ENCODE data around the gene MAP4K4.
"Not testable (repeated sequence)": the region's sequence is repeated elsewhere in the genome, so short reads cannot be mapped to it uniquely, and the experiment has no call there.

Gene MAP4K4

DNA sequence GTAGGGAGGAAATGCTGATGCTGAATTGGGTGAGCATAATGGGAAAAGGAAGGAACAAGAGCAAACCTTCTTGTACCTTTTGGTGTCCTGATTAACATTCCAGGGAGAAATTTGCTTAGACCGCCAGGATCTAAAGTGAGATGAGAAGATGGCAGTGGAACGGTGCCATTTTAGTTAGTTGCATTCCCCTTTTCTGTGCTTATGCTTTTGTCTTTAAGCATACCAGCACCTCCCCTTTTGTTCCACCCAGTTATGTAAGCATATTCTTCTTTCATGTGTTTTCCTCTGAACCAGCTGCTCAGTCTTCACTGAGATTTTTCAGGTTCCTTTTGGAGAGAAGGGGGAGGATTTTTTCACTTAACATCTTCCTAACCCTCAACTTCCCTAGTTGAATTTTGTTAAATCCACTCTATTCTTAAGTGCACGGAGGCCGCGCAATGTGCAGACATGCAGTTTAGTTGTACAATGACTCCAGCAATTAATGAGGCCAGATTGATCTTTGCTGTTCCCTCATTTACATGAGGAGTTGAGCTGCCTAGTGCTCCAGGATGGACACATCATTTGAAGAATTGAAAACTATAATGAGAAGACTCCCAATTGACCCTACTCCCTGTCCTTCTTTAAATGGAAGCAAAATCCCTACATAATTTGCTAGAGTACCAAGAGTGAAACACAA, 73.9 kb downstream of the MAP4K4 start:
- TF ChIP-seq, protein P1, sequence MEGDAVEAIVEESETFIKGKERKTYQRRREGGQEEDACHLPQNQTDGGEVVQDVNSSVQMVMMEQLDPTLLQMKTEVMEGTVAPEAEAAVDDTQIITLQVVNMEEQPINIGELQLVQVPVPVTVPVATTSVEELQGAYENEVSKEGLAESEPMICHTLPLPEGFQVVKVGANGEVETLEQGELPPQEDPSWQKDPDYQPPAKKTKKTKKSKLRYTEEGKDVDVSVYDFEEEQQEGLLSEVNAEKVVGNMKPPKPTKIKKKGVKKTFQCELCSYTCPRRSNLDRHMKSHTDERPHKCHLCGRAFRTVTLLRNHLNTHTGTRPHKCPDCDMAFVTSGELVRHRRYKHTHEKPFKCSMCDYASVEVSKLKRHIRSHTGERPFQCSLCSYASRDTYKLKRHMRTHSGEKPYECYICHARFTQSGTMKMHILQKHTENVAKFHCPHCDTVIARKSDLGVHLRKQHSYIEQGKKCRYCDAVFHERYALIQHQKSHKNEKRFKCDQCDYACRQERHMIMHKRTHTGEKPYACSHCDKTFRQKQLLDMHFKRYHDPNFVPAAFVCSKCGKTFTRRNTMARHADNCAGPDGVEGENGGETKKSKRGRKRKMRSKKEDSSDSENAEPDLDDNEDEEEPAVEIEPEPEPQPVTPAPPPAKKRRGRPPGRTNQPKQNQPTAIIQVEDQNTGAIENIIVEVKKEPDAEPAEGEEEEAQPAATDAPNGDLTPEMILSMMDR (conservative IDR thresholded peaks at IDR 0.05; ENCODE audit: control insufficient read depth, insufficient read depth, low read depth, low read length) = no peak
- H3K4me3 ChIP-seq (ENCODE audit: control insufficient read depth, low read depth, low read length) = no peak overlapping the region
- no peak for DNase-seq (ENCODE audit: low read depth)

DNA sequence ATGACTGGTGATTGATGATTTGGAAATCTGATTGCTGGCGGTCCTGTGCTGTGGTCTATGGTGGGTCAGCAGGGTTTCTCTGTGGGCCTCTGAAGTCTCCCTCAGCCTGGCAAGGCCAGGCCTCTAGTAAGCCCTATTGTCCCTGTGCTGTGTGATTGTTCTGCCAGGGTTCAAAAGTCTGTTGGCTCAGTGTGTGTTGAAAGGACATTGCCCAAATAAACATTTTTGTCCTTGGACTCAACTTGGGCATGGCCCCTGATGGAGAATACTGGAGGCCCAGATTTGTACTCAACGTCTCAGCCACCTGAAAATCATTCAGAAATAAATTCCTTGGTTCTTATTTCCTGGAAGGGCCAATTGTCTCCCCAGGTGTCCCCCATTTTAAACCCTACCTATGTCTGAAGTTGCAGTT, 74.4 kb downstream of the MAP4K4 start:
- TF ChIP-seq, protein P1 (conservative IDR thresholded peaks at IDR 0.05; ENCODE audit: control insufficient read depth, insufficient read depth, low read depth, low read length) = no peak
- no peak overlapping the region for H3K4me3 ChIP-seq (ENCODE audit: control insufficient read depth, low read depth, low read length)
- DNase-seq (ENCODE audit: low read depth) = no peak

DNA sequence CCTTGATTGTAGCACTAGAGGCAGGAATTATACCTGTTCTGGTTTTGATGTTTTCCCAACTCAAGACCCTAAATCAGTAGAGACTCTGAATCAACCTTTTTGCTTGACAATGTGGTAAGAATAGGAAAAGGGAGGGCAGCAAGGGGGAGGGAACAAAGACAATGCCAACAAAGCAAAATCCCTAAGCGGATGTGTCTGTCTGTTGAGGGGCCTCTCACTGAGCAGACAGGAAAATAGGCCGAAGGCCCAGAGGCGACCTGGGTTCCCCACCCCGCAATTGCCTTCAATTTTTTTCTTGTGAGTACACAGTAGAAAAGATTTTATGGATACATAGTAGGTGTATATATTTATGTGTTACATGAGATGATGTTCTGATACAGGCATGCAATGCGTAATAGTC, 75.6 kb downstream of the MAP4K4 start:
- H3K4me3 ChIP-seq (ENCODE audit: control insufficient read depth, low read depth, low read length) = no peak overlapping the region
- DNase-seq (ENCODE audit: low read depth) = no peak
- TF ChIP-seq, protein P1 (conservative IDR thresholded peaks at IDR 0.05; ENCODE audit: control insufficient read depth, insufficient read depth, low read depth, low read length) = no peak

DNA sequence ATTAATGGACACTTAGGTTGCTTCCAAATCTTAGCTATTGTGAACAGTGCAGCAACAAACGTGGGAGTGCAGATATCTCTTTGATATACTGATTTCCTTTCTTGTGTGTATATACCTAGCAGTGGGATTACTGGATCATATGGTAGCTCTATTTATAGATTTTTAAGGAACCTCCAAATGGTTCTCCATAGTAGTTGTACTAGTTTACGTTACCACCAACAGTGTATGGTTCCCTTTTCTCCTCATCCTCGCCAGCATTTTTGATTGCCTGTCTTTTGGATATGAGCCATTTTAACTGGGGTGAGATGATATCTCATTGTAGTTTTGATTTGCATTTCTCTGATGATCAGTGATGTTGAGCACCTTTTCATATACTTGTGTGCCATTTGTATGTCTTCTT, 76.5 kb downstream of the MAP4K4 start:
- not testable (repeated sequence) for DNase-seq (ENCODE audit: low read depth); H3K4me3 ChIP-seq (ENCODE audit: control insufficient read depth, low read depth, low read length)

DNA sequence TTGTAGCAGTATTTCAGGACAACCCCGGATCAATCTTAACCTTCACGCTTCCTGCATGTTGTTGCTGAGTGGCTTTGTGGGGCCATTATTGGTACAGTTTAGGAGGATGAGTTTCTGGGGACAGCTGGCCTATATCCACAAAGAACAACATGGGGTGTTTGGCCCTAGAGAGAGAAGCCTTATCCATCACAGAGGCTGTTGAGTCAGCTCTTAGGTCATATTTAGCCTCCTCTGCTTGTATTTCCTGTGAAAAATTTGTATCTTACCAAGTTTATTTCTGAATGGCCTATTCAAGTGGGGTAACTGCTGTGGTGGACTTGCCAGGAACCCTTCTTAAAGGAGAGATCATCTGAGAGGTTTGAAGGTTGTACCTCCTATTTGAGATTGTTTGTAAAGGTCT, 77.6 kb downstream of the MAP4K4 start:
- DNase-seq (ENCODE audit: low read depth) = peak; percentile 55
- TF ChIP-seq, protein P1 (conservative IDR thresholded peaks at IDR 0.05; ENCODE audit: control insufficient read depth, insufficient read depth, low read depth, low read length) = no peak
- no peak overlapping the region for H3K4me3 ChIP-seq (ENCODE audit: control insufficient read depth, low read depth, low read length)

DNA sequence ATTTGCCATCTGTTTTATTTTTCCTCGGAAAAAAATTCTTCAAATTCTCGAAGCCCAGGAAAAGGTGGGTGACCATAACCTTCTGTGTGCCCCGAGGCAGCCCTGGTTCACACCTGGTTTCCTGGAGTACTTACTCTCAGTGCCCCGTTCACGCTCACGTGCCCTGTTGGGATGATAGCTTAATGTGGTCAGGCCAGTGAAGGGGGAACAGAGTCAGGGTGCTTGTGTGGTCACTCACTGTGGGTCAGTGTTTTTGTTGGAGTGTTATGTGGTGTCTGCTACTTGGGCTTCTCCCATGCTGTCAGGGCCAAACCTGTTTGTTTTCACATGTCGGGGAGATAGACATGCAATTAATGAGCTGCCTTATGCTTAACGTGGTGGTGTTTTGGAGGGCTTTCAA, 78.1 kb downstream of the MAP4K4 start:
- H3K4me3 ChIP-seq (ENCODE audit: control insufficient read depth, low read depth, low read length) = no peak overlapping the region
- DNase-seq (ENCODE audit: low read depth) = no peak
- TF ChIP-seq, protein P1 (conservative IDR thresholded peaks at IDR 0.05; ENCODE audit: control insufficient read depth, insufficient read depth, low read depth, low read length) = no peak

DNA sequence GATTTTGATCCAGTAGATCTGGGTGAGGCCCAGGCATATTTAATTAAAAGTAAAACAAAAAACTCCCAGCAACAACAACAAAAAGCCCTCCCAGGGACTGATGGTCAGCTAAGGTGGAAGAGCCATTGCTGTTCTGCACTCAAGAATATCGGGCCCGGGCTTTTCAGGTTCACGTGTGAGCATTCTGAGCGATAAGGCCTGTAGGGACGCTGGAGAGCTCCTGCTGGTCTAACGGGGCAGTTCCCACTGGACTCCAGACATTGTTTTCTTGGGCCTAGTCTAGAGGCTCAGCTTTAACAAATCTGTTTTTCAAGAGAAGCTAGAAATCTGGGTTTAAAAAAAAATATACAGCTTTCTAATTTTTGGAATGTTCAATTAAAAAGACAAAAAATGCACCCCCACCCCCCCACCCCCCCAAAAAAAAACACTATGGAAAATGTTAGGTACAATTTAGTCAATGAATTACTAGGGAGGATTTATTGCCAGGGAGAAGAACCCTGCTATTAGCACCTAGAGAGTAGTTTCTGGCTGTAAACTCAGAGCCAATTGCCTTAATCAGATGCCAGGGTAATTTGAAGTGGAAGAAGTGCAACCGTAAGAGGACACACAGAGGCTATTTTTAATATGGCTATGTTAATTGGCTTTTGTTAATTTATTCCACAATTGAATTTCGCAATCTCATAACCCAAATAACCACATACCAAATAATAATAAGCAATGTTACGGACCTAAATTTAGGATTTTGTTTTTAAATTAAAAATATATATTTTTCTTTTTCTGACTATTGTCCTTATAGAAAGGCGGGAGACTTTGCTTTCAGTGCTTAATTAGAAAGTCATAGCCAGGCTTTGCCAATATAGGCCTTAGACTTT, 78.9 kb downstream of the MAP4K4 start:
- no peak for DNase-seq (ENCODE audit: low read depth)
- no peak overlapping the region for H3K4me3 ChIP-seq (ENCODE audit: control insufficient read depth, low read depth, low read length)
- TF ChIP-seq, protein P1 (conservative IDR thresholded peaks at IDR 0.05; ENCODE audit: control insufficient read depth, insufficient read depth, low read depth, low read length) = peak; percentile 28

All from fibroblast of mammary gland (primary cell).